A673 (cell line): ENCODE data around the gene ARNT2. TPM values are rescaled to one million over a fixed set of nuclear protein-coding genes. Genes with fewer than 3 reads are reported as not detected.

Source experiments
- BruUV-seq: library from RNA; stranded (reverse); fragments of 400-500 nt; replicated peaks from 2 replicates; lab custom pipeline; 2021; lab: Mats Ljungman, UMichigan
- CTCF ChIA-PET: fragments of 300-600 bp; sonication (Branson Sonifier 250); formaldehyde crosslinking; loops from one replicate; lab custom pipeline; 2022; ENCODE audit warnings: antibody characterized with exemption; lab: Charles Lee
- POLR2A ChIA-PET: fragments of 300-600 bp; sonication (Branson Sonifier 250); formaldehyde crosslinking; loops from one replicate; lab custom pipeline; 2022; ENCODE audit warnings: antibody characterized with exemption; ENCODE audit not compliant: low non-redundant PET; lab: Charles Lee
- DNase-seq: peaks from one replicate; pipeline ENCODE4 v3.0.0-alpha.2; 2015; ENCODE audit warnings: low spot score
- H3K27ac ChIP-seq: fragments of 200-600 bp; sonication (generic); 2 replicates; pipeline ENCODE4 v1.5.1; 2016; ENCODE audit warnings: mixed run types, low read depth, mild to moderate bottlenecking, mixed read lengths, antibody characterized with exemption, low read length; ENCODE audit not compliant: poor library complexity, severe bottlenecking
- H3K27me3 ChIP-seq: fragments of 200-600 bp; sonication (generic); replicated peaks from 2 replicates; pipeline ENCODE4 v1.6.1; 2017; ENCODE audit warnings: mixed run types, low read depth, mild to moderate bottlenecking, mixed read lengths, antibody characterized with exemption, low read length; ENCODE audit not compliant: insufficient read depth, poor library complexity
- H3K36me3 ChIP-seq: fragments of 200-600 bp; sonication (generic); 2 replicates; pipeline ENCODE4 v1.6.1; 2016; ENCODE audit warnings: mixed run types, mild to moderate bottlenecking, mixed read lengths, antibody characterized with exemption, low read length; ENCODE audit not compliant: insufficient read depth, poor library complexity, severe bottlenecking
- H3K4me1 ChIP-seq: fragments of 200-600 bp; sonication (generic); 2 replicates; pipeline ENCODE4 v1.6.1; 2017; ENCODE audit warnings: mixed run types, mild to moderate bottlenecking, mixed read lengths, antibody characterized with exemption, low read length; ENCODE audit not compliant: insufficient read depth, poor library complexity, severe bottlenecking
- H3K4me3 ChIP-seq: fragments of 200-600 bp; sonication (generic); 2 replicates; pipeline ENCODE4 v1.5.1; 2016; ENCODE audit warnings: low read depth, mixed run types, mild to moderate bottlenecking, mixed read lengths, low read length; ENCODE audit not compliant: poor library complexity, severe bottlenecking
- H3K9me3 ChIP-seq: fragments of 200-600 bp; sonication (generic); 2 replicates; pipeline ENCODE4 v1.6.1; 2016; ENCODE audit warnings: mixed run types, low read depth, mild to moderate bottlenecking, mixed read lengths, antibody characterized with exemption, low read length; ENCODE audit not compliant: poor library complexity, severe bottlenecking
- CTCF ChIP-seq: fragments of 300-800, 200-600 bp; sonication (generic); conservative IDR thresholded peaks from 2 replicates; pipeline ENCODE4 v1.5.1; 2017; ENCODE audit warnings: low read depth, mild to moderate bottlenecking, antibody characterized with exemption, low read length, moderate library complexity, mixed read lengths
- EZH2 ChIP-seq: fragments of 200-600 bp; sonication (generic); IDR thresholded peaks from 2 replicates; pipeline ENCODE4 v1.6.1; 2017; ENCODE audit warnings: borderline replicate concordance, low read depth, mild to moderate bottlenecking, mixed read lengths, antibody characterized with exemption, low read length; ENCODE audit not compliant: poor library complexity, severe bottlenecking
- intact Hi-C: fragments of 100-400 bp; cut with micrococcal nuclease; formaldehyde crosslinking; loops from one replicate; pipeline ENCODE4 v1.10.0; 2022; ENCODE audit not compliant: unreplicated experiment
- total RNA-seq: library from RNA; stranded (reverse); gene quantifications from 2 replicates; pipeline ENCODE4 v1.2.3, GENCODE V29; 2021

ARNT2 gene
- total RNA-seq, 1 experiment from 2014 or later, result 2.1 TPM

- H3K4me3 ChIP-seq, result no peak overlapping the region
- ChIA-PET CTCF (no interaction called here), POLR2A (no interaction called here)
- BruUV-seq, result no TSS peak
- H3K9me3 ChIP-seq, result no peaks in the 10 kb centered on the region
- H3K27ac ChIP-seq, result no peak overlapping the region
- no peaks in the 10 kb centered on the region for H3K4me1 ChIP-seq
- DNase-seq, result no peak
- no peaks in the 10 kb centered on the region for H3K27me3 ChIP-seq
- H3K36me3 ChIP-seq, result no peaks in the 10 kb centered on the region
- intact Hi-C loops, result no loop called here
- TF ChIP-seq EZH2 (no peak), CTCF (no peak)
Observed at GRCh38 chr15:80480171-80480811, 76.1 kb downstream of the ARNT2 start.

GRCh38 chr15:80480909-80481308, 76.7 kb downstream of the ARNT2 start:
- ChIA-PET POLR2A (no interaction called here), CTCF (no interaction called here)
- H3K4me1 ChIP-seq, result no peaks in the 10 kb centered on the region
- no peaks in the 10 kb centered on the region for H3K36me3 ChIP-seq
- no peak overlapping the region for H3K4me3 ChIP-seq
- no TSS peak for BruUV-seq
- H3K27ac ChIP-seq, result no peak overlapping the region
- H3K9me3 ChIP-seq, result no peaks in the 10 kb centered on the region
- intact Hi-C loops, result no loop called here
- no peaks in the 10 kb centered on the region for H3K27me3 ChIP-seq
- TF ChIP-seq EZH2 (no peak), CTCF (no peak)
- no peak for DNase-seq

GRCh38 chr15:80482696-80483095, 78.5 kb downstream of the ARNT2 start:
- H3K4me3 ChIP-seq, result no peak overlapping the region
- no peak for DNase-seq
- CTCF ChIA-PET, result no interaction called here
- no peak for TF ChIP-seq CTCF
- TF ChIP-seq EZH2, result no peak
- H3K27me3 ChIP-seq, result no peaks in the 10 kb centered on the region
- no peaks in the 10 kb centered on the region for H3K4me1 ChIP-seq
- POLR2A ChIA-PET, result no interaction called here
- H3K36me3 ChIP-seq, result no peaks in the 10 kb centered on the region
- intact Hi-C loops, result no loop called here
- BruUV-seq, result no TSS peak
- H3K27ac ChIP-seq, result no peak overlapping the region
- H3K9me3 ChIP-seq, result no peaks in the 10 kb centered on the region
